Kidney tubule cell (primary cell): ENCODE measurements around the gene C3orf20.

Experiments used
- DNase-seq: peaks from one replicate; pipeline ENCODE4 v3.0.0-alpha.2; 2018; ENCODE audit warnings: low spot score

The C3orf20 gene

GRCh38 chr3:14798231-14798630, 123.3 kb downstream of the C3orf20 start:
- no peak for DNase-seq

DNA sequence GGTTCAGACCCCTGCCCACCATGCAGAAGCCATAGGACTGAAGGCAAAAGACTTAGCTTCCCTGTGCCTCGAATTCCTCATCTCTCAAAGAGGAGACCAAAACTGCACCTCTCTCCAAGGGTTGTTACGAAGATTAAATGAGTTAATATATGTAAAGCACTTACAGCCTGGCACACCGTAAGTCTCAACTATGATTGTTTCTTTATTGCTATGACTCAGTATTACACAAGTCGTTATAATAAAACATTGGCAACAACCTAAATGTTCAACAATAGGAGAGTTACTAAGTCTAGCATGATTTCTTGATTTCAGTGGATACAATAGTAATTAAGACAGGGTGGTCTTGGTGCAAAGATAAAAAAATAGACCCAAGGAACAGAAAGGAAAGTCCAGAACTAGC, 124.2 kb downstream of the C3orf20 start:
- DNase-seq = no peak

GRCh38 chr3:14801031-14801430, 126.1 kb downstream of the C3orf20 start:
- DNase-seq = no peak

- DNase-seq = no peak
Measured at GRCh38 chr3:14801668-14802380, 126.9 kb downstream of the C3orf20 start.

GRCh38 chr3:14802381-14802731, 127.4 kb downstream of the C3orf20 start:
- peak; percentile 17 for DNase-seq

DNA sequence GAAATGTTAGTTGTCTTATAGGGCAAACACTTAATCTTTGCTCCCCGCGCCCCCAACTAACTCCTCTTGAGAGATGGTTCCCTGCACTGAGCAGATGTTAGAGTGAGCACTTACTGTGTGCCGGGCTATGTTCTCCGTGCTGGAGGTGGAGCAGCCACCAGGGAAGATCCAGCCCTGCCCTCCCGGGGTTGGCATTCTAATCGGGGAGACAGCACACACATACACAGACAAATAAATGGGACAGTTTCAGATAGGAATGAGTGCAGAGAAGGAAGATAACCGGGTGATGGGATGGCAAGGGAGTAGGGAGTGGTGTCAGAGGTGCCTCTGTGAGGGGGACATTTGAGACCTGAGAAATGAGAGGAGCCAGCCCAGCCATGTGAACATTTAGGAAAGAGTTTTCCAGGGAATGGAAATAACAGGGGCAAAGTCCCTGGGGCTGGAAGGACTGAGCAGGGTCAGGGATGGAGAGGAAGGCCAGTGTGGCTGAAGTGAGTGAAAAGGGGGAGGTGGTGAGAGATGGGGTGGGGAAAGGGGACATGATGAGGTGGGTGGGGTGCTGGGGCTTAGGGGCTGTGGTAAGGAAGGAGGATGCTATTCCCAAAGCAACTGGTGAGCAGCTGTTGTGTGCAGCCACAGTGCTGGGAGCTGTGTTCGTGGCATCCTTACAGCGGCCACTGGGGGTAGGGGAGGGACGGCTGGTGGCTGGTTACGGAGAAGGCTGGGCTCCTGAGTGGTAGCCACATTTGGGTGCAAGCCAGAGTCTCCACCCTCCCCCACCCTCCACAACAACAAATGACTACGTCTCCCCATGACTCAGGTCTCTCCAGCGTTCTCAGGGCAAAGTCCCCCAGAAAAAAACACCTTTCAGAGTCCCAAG, 128.4 kb downstream of the C3orf20 start:
- peak; percentile 63 for DNase-seq

- peak; percentile 20 for DNase-seq
Measured at GRCh38 chr3:14803981-14804834, 129.3 kb downstream of the C3orf20 start.

DNA sequence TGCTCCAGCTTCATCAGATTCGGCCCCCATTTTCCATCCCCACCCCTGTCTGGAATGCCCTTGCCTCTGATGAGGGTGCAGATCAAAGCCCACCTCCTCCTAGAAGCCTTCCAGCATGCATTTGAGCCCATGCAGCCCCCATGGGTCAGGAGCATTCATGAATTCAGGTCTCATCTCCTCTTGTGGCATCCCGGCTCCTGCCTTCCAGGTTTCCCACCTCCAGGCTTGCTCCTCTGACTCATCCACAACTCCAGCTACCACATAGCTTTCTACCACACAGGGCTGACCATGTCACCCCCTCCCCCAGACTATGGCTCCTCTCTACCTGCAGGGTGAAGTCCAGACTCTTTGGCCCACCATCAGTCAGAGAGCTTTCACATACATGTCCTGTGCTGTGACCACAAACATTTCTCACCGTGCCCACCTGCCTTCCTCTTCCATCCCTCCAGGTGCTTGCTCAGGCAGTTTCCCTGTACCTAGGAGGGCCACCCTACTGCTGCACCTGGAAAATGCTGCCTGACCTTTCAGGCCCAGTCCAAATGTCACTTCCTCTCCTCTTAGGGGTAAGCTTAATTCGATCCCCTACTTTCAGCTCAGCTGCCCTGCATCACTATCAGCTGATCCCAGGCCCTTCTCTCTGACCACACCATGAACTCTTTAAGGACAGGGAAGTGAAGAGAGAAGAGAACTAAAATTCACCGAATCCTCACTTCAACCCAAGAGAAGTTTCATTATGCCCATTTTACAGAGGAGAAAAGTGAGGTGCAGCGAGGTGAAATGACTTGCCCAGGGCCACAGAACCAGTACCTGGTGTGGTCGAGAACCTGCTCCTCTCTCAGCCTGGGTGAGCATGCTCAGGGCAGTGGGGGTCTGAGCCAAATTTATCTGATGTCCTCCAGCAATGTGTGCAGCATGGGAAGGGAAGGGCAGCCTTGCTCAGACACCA, 130.2 kb downstream of the C3orf20 start:
- DNase-seq = peak; percentile 77

GRCh38 chr3:14805961-14806537, 131.1 kb downstream of the C3orf20 start:
- DNase-seq = no peak

DNA sequence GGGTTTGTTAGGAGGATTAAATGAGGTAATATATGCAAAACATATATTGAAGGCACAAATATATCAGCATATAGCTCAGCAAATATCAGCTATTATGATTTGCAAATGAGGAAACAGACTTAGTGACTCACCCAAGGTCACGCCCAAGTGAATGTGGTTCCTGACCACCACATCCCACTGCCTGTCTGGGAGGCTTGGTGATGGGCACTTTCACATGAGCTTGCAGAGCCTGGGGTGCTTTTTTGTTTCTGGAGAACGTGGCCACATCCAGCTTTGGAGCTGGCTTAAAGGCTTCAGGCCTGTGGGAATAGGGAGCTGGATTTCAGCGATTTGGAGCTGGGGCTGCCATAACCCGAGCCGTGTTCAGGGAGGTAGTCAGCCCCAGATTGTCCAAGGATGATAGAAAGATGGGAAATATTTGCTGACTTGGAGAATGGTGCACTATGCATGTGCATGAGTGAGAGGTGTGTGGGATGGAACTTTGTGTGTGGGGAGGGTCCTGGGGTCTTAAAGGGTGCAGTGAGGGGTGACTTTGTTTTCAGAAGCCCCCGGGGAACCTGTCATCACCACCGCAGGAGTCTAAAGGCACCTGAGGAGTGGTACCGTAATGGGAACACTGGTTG, 131.8 kb downstream of the C3orf20 start:
- peak; percentile 76 for DNase-seq

DNA sequence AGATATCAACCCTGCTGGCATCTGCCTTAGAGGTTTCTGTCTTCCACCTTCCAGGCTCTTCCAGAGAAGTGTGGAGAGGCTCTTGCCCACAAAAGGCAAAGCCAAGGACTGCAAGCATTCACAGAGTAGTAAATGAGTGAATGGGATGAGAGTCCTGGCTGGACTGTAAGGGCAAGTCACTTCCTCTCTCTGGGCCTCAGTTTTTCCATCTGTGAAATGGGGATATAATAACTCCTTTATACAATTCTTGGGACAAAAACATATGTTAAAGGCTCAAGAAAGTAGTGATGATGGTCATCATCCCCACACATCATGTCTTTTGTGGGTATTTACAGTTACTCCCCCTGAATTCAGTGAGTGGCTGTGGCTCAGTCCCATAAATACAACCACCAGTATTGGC, 133.1 kb downstream of the C3orf20 start:
- no peak for DNase-seq

DNA sequence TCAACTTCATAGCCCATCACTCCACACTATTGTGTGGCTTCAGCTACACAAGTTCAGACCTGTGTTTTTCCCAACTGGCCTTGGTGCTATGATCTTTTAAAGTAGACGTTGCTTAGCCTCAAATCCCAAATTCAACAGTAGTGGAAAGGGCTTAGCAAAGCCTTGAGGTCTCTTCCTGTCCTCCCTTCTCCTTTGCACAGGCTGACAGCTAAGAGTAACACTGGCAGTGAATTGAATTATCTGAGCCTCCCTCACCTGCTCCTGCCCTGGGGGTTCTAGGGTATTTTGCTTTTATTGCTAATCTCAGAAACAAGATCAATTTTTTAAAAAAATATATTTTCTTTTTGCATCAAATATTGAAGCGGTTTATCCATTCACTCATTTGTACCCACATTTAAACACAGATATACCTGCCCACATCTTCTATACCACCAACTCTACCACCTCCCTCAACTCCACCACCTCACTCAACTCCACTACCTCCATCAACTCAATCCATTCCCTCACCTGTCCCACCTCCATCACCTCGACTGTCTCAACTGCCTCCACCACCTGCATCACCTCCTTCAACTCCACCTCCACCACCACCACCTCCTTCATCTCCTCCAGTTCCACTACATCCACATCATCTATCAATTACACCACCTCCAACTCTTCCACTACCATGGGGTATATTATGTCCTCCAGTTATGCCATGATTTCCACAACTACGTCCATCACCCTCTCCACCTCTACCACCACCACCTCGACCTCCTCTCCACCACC, 133.7 kb downstream of the C3orf20 start:
- DNase-seq = no peak

GRCh38 chr3:14809611-14810010, 134.7 kb downstream of the C3orf20 start:
- DNase-seq = peak; percentile 20

GRCh38 chr3:14810070-14810791, 135.3 kb downstream of the C3orf20 start:
- peak; percentile 47 for DNase-seq

- DNase-seq = no peak
Measured at GRCh38 chr3:14810801-14811661, 136.1 kb downstream of the C3orf20 start.

GRCh38 chr3:14811684-14812083, 136.7 kb downstream of the C3orf20 start:
- DNase-seq = no peak

GRCh38 chr3:14812196-14812790, 137.4 kb downstream of the C3orf20 start:
- no peak for DNase-seq
